Endothelial cell of umbilical vein (primary cell): ENCODE data around the gene TFDP1. TPM values are rescaled to one million over a fixed set of nuclear protein-coding genes. Genes with fewer than 3 reads are reported as not detected.

Source experiments
- BruUV-seq: library from RNA; stranded (reverse); fragments of 400-500 nt; replicated peaks from 2 replicates; lab custom pipeline; 2021; lab: Mats Ljungman, UMichigan
- CTCF ChIA-PET: fragments of 300-600, 350-600 bp; sonication (Branson Sonifier 250); formaldehyde crosslinking; loops from one replicate; lab custom pipeline; 2021; ENCODE audit warnings: antibody characterized with exemption, inconsistent platforms; lab: Charles Lee
- POLR2A ChIA-PET: fragments of 300-600, 350-600 bp; sonication (Branson Sonifier 250); formaldehyde crosslinking; loops from one replicate; lab custom pipeline; 2021; ENCODE audit warnings: antibody characterized with exemption, inconsistent platforms; lab: Charles Lee
- DNase-seq: peaks from one replicate; pipeline ENCODE4 v3.0.0-alpha.2; 2011; ENCODE audit warnings: low read depth, low spot score
- FAIRE-seq: peaks from 2 replicates; lab custom pipeline; 2011; peaks lifted over from hg19 to GRCh38; lab: Jason Lieb, UNC
- H2AFZ ChIP-seq: 2 replicates; pipeline ENCODE4 v1.6.0; 2012; ENCODE audit warnings: low read depth, low read length, control low read depth, inconsistent platforms
- H3K27ac ChIP-seq: 2 replicates; pipeline ENCODE4 v1.5.1; 2011; ENCODE audit warnings: low read depth, mild to moderate bottlenecking, control low read depth, low read length, moderate library complexity; ENCODE audit not compliant: insufficient read depth
- H3K27me3 ChIP-seq, 2 experiments: 2 replicates each; pipeline versions ENCODE4 v1.6.0 to v1.6.1; 2011; ENCODE audit warnings: low read length in 2 of 2, mixed read lengths in 1 of 2; ENCODE audit not compliant: control insufficient read depth in 2 of 2, insufficient read depth in 2 of 2
- H3K36me3 ChIP-seq, 2 experiments: 2 replicates in 1 of 2; 3 replicates in 1 of 2; pipeline ENCODE4 v1.5.1; 2011; ENCODE audit warnings: low read length in 2 of 2, mild to moderate bottlenecking in 1 of 2, moderate library complexity in 1 of 2; ENCODE audit not compliant: control insufficient read depth in 2 of 2, insufficient read depth in 2 of 2; ENCODE audit errors: extremely low read depth in 1 of 2
- H3K4me1 ChIP-seq: 3 replicates; pipeline ENCODE4 v1.5.1; 2011; ENCODE audit warnings: mild to moderate bottlenecking, low read length; ENCODE audit not compliant: control insufficient read depth, insufficient read depth; ENCODE audit errors: extremely low read depth
- H3K4me2 ChIP-seq: 2 replicates; pipeline ENCODE4 v1.6.1; 2011; ENCODE audit warnings: low read length, control low read depth, mixed read lengths; ENCODE audit not compliant: insufficient read depth
- H3K4me3 ChIP-seq, 3 experiments: fragments of 200-600 bp in 1 of 3; sonication (generic), shearing (Covaris generic) in 1 of 3; replicated peaks in 1 of 3; 2 replicates each; pipeline ENCODE4 v1.5.1; 2011 to 2016; ENCODE audit warnings: control low read depth in 3 of 3, low read length in 3 of 3, mild to moderate bottlenecking in 2 of 3, inconsistent platforms in 1 of 3, low read depth in 1 of 3, moderate library complexity in 1 of 3; ENCODE audit not compliant: insufficient read depth in 1 of 3
- H3K79me2 ChIP-seq: 2 replicates; pipeline ENCODE4 v1.6.0; 2012; ENCODE audit warnings: low read length, inconsistent platforms; ENCODE audit not compliant: control insufficient read depth, insufficient read depth
- H3K9ac ChIP-seq: replicated peaks from 2 replicates; pipeline ENCODE3; 2011; ENCODE audit warnings: low read length, control low read depth; ENCODE audit not compliant: insufficient read depth; ENCODE audit errors: extremely low read depth
- H3K9me1 ChIP-seq: replicated peaks from 3 replicates; pipeline ENCODE4 v1.6.0; 2011; ENCODE audit warnings: mild to moderate bottlenecking, low read length; ENCODE audit not compliant: control insufficient read depth, insufficient read depth; ENCODE audit errors: extremely low read depth
- H3K9me3 ChIP-seq: replicated peaks from 2 replicates; pipeline ENCODE4 v1.5.1; 2012; ENCODE audit warnings: low read length, inconsistent platforms; ENCODE audit not compliant: control insufficient read depth, insufficient read depth
- H4K20me1 ChIP-seq: replicated peaks from 2 replicates; pipeline ENCODE3; 2011; ENCODE audit warnings: mild to moderate bottlenecking, low read length; ENCODE audit not compliant: control insufficient read depth, insufficient read depth; ENCODE audit errors: extremely low read depth
- EZH2 ChIP-seq: IDR thresholded peaks from 2 replicates; pipeline ENCODE4 v1.6.1; 2012; ENCODE audit warnings: borderline replicate concordance, low read depth, mild to moderate bottlenecking, moderate library complexity, low read length, inconsistent platforms; ENCODE audit not compliant: severe bottlenecking
- FOS ChIP-seq: IDR thresholded peaks from 2 replicates; pipeline ENCODE4 v1.6.1; 2011; ENCODE audit warnings: mild to moderate bottlenecking, low read length, moderate library complexity, borderline replicate concordance; ENCODE audit not compliant: insufficient read depth
- MYC ChIP-seq: IDR thresholded peaks from one replicate; pipeline ENCODE4 v1.6.1; 2011; ENCODE audit warnings: mild to moderate bottlenecking, low read depth, low read length
- POLR2A ChIP-seq: IDR thresholded peaks from 2 replicates; pipeline ENCODE4 v1.6.1; 2012; ENCODE audit warnings: low read depth, mild to moderate bottlenecking, control low read depth, low read length
- dilution Hi-C: fragments of 300-500 bp; cut with MboI; formaldehyde crosslinking; loops from one replicate; pipeline ENCODE4 v1.15.0; 2019; ENCODE audit warnings: low sequenced_read_pairs; ENCODE audit not compliant: extremely low pct_ligation_motif_present
- intact Hi-C: fragments of 100-400 bp; cut with micrococcal nuclease; formaldehyde crosslinking; loops from one replicate; pipeline ENCODE4 v1.10.0; 2022
- polyA plus RNA-seq, 4 experiments: library from polyadenylated mRNA; depleted of rRNA in 3 of 4; stranded (reverse) in 3 of 4; unstranded in 1 of 4; fragments of >200 nt; gene quantifications; 2 replicates each; pipeline versions ENCODE4 v1.2.1 to v1.2.3, GENCODE V29; 2011 to 2012; ENCODE audit warnings: missing spikeins in 1 of 4
- total RNA-seq: library from RNA; stranded (reverse); gene quantifications from 2 replicates; pipeline ENCODE4 v1.2.3, GENCODE V29; 2021
- TF ChIP-seq, protein P1 (sequence below), 2 donors: IDR thresholded peaks; 1 replicate in 1 of 2; 2 replicates in 1 of 2; pipeline ENCODE4 v1.5.1; 2011; ENCODE audit warnings: low read length in 2 of 2, mild to moderate bottlenecking in 2 of 2, moderate library complexity in 2 of 2, control low read depth in 1 of 2, inconsistent platforms in 1 of 2, low read depth in 1 of 2; ENCODE audit not compliant: insufficient read depth in 1 of 2; ENCODE audit errors: extremely low read depth in 1 of 2
- TF ChIP-seq, protein P2 (sequence below): IDR thresholded peaks from 2 replicates; pipeline ENCODE4 v1.6.1; 2011; ENCODE audit not compliant: insufficient read depth, insufficient read length

Gene TFDP1
- total and polyA plus RNA-seq, 2 donors (not counting 3 experiments of a cell fraction or from before 2014, with no cell fraction given) = 64.3 to 137 TPM

- no peaks in the 10 kb centered on the region for H4K20me1 ChIP-seq
- H3K79me2 ChIP-seq = peaks cover 49% of the 10 kb centered on the region
- H3K4me1 ChIP-seq = peaks cover 30% of the 10 kb centered on the region
- dilution Hi-C loops = no loop called here
- ChIA-PET CTCF (interaction anchor here (0.6 to 5.3 kb wide), 5 partner anchors 11 to 52 kb away, joined by 3 to 45 read pairs (median 4); no protein-coding TSS in a partner anchor), POLR2A (no interaction called here)
- no peak overlapping the region for H3K9ac ChIP-seq
- no peak for FAIRE-seq
- TF ChIP-seq, protein P1, sequence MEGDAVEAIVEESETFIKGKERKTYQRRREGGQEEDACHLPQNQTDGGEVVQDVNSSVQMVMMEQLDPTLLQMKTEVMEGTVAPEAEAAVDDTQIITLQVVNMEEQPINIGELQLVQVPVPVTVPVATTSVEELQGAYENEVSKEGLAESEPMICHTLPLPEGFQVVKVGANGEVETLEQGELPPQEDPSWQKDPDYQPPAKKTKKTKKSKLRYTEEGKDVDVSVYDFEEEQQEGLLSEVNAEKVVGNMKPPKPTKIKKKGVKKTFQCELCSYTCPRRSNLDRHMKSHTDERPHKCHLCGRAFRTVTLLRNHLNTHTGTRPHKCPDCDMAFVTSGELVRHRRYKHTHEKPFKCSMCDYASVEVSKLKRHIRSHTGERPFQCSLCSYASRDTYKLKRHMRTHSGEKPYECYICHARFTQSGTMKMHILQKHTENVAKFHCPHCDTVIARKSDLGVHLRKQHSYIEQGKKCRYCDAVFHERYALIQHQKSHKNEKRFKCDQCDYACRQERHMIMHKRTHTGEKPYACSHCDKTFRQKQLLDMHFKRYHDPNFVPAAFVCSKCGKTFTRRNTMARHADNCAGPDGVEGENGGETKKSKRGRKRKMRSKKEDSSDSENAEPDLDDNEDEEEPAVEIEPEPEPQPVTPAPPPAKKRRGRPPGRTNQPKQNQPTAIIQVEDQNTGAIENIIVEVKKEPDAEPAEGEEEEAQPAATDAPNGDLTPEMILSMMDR (IDR thresholded peaks at IDR 0.05; ENCODE audit: extremely low read depth in 1 of 2, insufficient read depth in 1 of 2, low read depth in 1 of 2, low read length in 2 of 2) = no peak
- TF ChIP-seq MYC (no peak), POLR2A (no peak)
- DNase-seq = peak; percentile 52
- intact Hi-C loops = no loop called here
- BruUV-seq = no TSS peak
- no peaks in the 10 kb centered on the region for H3K9me3 ChIP-seq
- H3K4me2 ChIP-seq = no peak overlapping the region
- peaks cover 2 to 15% of the 10 kb centered on the region in 2 experiments for H3K36me3 ChIP-seq
- no peaks in the 10 kb centered on the region for H3K9me1 ChIP-seq
- H3K27me3 ChIP-seq = no peaks in the 10 kb centered on the region
- H2AFZ ChIP-seq = no peak overlapping the region
- H3K4me3 ChIP-seq = no peak overlapping the region
- H3K27ac ChIP-seq = peak overlapping the region; percentile 78
These were observed 39.1 kb upstream of the TFDP1 start for GRCh38 chr13:113545455-113545930.

- ChIA-PET CTCF (interaction anchor here (1.0 to 5.3 kb wide), 4 partner anchors 10 to 87 kb away, joined by 4 to 45 read pairs (median 5); no protein-coding TSS in a partner anchor), POLR2A (no interaction called here)
- TF ChIP-seq FOS = no peak
- no peak for TF ChIP-seq EZH2
- TF ChIP-seq, protein P1 (IDR thresholded peaks at IDR 0.05; ENCODE audit: extremely low read depth in 1 of 2, insufficient read depth in 1 of 2, low read depth in 1 of 2, low read length in 2 of 2) = no peak
- TF ChIP-seq, protein P2, sequence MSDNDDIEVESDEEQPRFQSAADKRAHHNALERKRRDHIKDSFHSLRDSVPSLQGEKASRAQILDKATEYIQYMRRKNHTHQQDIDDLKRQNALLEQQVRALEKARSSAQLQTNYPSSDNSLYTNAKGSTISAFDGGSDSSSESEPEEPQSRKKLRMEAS = no peak
- FAIRE-seq (peak; percentile 48), DNase-seq (peak; percentile 26)
- Histone ChIP-seq H3K9me1 (no peaks in the 10 kb centered on the region), H3K9ac (peak overlapping the region; percentile 6), H3K79me2 (peaks cover 43% of the 10 kb centered on the region), H3K4me2 (no peak overlapping the region), H3K4me3 (no peak overlapping the region), H3K36me3 (peaks cover 3 to 14% of the 10 kb centered on the region in 2 experiments), H4K20me1 (no peaks in the 10 kb centered on the region), H3K27me3 (no peaks in the 10 kb centered on the region), H3K9me3 (no peaks in the 10 kb centered on the region), H2AFZ (no peak overlapping the region), H3K4me1 (peaks cover 30% of the 10 kb centered on the region), H3K27ac (peak overlapping the region; percentile 78)
- no TSS peak for BruUV-seq
- intact Hi-C loops = loop anchor here (2.0 kb wide), 2 partner anchors 39 to 55 kb away; partner anchors contain the start of genes DCUN1D2 and TFDP1
- dilution Hi-C loops = no loop called here
These were observed 38.5 kb upstream of the TFDP1 start for GRCh38 chr13:113545931-113546516.
